A204.1 (cell line): ENCODE measurements around the gene ERFL.

ENCODE experiments used
- FAIRE-seq: peaks from 2 replicates; lab custom pipeline; 2012; peaks lifted over from hg19 to GRCh38; lab: Jason Lieb, UNC

The ERFL gene

GRCh38 chr19:41928221-41928683 lies at the start of gene ERFL:
ERFL (minus strand) TSS chr19:41928449; CDS start chr19:41912919, 15,530 bp downstream.
- no peak for FAIRE-seq

DNA sequence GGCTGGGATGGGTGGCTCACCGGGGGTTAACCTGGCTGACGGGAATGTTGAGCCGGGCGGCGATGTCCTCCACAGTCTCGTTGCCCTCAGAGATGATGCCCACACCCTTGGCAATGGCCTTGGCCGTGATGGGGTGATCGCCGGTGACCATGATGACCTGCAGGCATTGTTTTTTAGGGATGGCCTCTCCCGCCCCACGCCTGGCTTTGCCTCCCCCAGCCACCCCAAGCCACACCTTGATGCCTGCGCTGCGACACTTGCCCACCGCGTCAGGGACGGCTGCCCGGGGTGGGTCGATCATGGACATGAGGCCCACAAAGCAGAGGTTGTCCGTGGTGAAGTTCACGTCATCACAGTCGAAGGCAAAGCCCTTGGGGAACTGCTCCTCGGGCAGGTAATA lies 49.7 kb upstream of the ERFL start:
- FAIRE-seq = no peak

DNA sequence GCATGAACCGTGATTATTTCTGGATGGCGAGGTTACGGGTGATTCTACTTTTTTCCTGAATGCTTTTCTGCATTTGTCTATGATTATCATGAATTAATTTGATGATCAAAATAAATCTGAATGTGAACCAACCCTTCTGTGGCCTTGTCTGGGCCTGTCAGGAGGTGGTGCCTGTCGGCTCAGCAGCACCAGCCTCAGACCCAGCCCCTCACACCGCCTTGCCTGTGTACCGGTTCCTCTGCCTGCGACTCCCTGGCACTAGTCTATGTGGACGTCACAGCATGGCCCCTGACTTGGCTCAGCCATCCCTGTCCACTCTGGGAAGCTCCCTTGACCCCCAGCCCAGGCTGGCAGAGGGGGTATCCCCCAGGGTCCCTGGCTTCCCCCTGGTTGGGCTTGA lies 46.4 kb upstream of the ERFL start:
- no peak for FAIRE-seq

GRCh38 chr19:41971363-41971762 lies 43.1 kb upstream of the ERFL start:
- no peak for FAIRE-seq

- no peak for FAIRE-seq
Observed at GRCh38 chr19:41969772-41970458, 41.7 kb upstream of the ERFL start.

DNA sequence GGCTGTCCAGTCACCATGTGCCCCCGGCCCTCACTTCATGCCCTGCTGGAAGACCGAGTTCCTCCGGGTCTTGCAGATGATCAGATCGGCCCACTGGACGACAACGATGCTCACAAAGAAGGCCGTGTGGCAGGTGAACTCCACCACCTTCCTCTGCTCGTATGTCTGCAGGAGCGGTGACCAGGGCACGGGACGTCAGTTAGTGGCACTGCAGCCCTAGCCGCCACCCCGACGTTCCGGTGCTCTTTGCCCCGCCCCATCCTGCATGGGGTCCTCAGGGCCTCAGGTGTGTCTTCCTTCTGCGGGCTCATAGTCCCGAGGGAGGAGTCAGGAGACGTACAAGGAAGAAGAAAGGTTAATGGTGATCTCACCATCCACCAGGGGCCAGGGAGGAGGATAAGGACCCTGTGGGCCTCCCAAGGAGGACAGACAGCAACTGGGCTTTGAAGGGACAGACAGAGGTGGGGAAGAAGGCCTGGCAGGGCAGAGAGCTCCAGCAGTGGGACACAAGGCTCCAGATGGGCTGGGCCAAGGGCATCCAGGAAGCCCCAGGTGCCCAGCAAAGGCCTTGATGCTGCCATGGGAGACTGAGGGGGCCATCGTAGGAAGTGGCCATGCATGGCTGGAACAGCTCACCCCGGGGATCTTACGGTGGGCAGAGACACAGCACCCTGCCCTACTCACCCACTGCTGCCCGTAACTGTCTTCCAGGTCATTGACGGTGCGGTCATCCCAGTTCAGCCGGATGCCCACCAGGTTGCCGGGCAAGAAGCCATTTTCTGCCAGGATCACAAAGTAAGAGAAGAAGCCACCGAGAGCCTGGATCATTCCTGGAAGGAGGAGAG lies 40.7 kb upstream of the ERFL start:
- no peak for FAIRE-seq

DNA sequence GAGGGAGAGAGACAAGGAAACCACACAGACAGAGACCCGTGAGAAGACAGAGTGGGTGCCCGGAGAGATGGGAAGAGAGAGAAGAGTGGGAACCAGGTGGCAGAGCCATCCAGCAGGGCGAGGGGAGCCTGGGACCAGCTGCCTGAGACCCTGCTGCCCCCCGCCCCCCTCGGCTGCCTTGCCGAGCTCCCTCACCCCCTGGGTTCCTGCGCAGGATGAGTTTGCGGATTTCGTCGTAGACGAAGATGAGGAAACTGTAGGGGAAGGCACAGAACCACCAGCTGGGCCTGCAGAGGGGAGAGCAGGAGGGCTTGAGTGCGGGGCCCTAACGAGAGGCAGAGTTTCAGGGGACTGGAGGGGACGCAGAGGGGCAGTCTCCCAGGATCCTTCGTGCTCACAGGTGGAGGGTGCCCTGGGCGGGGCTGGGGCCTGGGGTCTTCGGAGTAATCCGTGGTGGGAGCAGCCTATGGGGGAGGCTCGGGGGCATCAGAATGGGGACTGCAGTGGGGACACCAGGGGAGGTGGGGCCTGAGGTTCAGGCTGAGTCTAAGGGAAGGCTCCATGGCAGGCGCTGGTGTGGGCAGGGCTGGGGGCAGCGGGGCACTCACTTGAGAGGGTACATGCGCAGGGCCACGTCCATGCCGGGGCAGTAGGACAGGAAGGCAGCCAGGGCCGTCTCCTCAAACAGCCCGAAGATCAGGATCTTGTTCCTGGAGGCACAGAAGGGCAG lies 39.0 kb upstream of the ERFL start:
- FAIRE-seq = no peak

DNA sequence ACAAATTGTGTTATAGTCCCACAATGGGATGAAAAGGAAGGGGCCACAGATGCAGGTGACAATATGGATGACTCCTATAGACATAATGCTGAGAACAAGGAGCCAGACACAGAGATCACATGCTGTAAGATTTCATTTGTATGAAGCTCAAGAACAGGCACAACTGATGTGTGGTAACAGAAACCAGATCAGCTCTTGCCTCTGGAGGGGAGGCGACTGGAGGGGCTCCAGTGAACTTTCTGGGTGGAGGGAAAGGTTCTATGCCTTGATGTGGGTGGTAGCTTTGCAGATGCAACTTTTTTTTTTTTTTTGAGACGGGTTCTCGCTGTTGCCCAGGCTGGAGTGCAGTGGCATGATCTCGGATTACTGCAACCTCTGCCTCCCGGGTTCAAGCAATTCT lies 36.9 kb upstream of the ERFL start:
- no peak for FAIRE-seq

GRCh38 chr19:41960973-41961372 lies 32.7 kb upstream of the ERFL start:
- no peak for FAIRE-seq

DNA sequence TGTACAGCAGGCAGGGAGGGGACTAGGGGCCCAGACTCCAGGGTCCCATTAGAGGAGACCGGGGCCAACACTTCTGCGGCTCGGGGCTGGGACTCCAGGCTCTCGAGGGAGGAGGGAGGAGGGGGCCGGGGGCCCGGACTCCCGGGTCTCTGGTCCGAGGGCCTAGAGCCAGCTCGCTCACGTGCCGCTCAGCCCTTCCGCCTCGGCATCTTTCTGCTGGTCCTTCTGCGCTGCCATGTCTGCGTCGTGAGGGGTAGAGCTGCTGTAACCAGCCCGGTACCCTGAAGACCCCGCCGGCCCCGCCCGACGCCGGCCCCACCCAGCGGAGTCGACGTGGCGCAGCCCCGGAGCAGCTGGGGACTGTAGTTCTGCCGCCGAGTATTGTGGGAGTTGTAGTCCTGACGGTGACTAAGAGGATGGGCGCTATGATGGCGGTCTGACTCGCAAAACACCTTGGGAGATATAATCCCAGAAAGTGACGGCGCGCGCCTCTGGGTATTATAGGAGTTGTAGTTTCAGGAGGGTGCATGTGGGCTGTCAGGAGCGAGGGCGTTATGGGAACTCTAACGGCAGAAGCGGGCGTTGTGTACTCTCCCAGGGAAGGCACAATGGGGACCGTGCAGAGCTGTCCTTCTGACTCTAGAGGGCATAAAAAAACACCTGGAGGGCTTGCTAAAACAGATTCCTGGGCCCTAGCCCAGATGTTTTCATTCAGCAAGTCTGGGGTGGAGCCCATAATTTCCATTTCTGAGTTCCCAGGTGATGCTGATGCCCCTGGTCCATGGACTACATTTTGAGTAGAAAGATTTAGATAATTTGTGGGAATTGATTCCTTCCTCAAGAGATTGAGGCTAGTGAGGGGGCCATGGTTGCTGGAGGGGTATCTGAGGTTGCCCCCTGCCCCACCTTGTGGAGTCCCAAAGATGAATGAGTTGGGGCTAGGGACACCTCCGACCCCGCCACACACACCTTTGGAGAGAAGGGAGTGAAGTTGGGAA lies 31.1 kb upstream of the ERFL start, which contains the start of gene RABAC1:
Gene RABAC1, minus strand, starts transcription at position 266 of the 998 bp plus-strand sequence. Its CDS starts 29 bp downstream, at position 237.
- FAIRE-seq = peak; percentile 87

- no peak for FAIRE-seq
Observed at GRCh38 chr19:41958367-41959055, 30.3 kb upstream of the ERFL start.

- peak; percentile 85 for FAIRE-seq
Observed at GRCh38 chr19:41957838-41958366, 29.7 kb upstream of the ERFL start.

DNA sequence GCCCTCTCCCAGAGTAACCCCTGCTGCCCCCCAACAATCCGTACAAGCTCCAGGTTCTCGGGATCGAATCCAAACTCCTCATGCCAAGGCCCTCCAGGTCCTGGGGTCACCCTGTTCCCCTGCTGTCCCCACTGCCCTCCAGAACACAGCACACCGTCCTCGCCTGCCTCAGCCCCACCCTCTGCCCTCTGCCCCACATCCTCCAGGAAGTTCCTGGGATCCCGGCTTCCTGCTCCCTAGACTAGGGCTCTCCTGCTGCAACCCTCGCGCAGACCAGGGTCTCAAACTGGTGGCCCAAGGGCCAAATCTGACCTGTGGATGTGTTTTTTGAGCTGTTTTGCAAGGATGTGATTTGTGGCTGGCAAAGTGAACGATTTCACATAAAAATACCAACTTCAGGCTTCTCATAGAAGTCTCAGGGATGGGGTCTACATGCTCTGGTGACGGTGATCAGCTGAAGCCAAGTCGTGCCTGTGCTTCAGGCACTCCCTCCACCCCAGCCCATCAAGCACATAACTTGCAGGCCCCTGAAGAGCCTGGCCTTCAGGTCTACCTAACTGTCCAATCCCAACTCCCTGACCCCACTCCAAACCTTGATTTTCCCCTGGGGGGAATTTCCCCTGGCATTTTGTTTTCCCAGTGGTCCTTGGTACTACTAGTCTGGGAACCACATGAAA lies 29.1 kb upstream of the ERFL start:
- FAIRE-seq = no peak

DNA sequence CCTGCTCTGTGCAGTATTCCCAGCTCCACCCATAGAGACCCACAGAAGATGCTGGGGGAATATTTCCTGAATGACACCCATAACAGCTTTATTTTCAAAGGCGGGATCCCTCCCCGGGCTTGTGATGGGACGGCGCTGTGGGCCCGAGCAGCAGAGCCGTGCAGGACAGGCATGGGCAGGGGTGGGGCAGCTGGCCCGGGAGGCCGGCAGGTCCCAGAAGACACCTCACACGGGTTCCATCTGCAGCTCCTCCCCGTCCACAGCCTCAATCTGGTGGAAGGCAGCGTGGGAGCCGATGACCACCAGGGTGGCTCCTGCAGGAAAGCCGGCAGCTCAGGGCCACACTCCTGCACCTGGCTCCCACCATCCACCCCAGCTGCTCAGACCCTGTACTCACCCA lies 28.4 kb upstream of the ERFL start:
- no peak for FAIRE-seq

DNA sequence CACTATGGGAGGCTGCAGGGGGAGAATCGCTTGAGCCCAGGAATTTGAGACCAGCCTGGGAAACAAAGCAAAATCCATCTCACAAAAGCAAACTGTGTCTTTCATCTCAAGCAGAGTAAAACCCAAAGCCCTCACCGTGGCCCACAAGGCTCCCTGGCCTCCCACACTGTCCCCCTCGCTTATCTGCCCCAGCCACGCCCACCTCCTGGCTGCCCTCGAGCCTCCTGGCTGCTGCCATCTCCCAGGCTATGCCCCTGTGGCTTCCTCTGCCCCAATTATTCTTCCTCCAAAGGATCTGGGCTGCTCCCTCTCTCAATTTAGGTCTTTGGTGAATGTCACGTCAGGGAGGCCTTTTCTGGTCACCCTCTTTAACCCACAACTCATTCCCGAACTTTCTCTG lies 27.3 kb upstream of the ERFL start:
- no peak for FAIRE-seq

GRCh38 chr19:41951686-41952172 lies 23.5 kb upstream of the ERFL start:
- FAIRE-seq = no peak

DNA sequence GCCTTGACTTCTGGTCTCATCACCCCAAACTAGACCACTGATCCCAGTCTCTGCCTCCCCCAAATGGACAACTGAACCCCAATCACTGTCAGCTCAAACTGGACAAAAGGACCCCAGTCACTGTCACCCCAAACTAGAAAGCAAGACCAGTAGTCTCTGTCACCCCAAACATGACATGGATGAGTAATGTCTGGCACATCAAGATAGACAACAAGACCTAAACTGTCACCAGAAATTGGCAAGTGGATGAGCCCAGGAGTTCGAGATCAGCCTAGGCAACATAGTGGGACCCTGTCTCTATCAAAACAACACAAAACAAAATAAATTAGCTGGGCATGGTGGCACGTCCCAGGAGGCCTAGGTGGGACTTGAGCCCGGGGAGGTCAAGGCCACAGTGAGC lies 18.8 kb upstream of the ERFL start:
- FAIRE-seq = no peak

- FAIRE-seq = no peak
Observed at GRCh38 chr19:41945135-41945766, 17.0 kb upstream of the ERFL start.

DNA sequence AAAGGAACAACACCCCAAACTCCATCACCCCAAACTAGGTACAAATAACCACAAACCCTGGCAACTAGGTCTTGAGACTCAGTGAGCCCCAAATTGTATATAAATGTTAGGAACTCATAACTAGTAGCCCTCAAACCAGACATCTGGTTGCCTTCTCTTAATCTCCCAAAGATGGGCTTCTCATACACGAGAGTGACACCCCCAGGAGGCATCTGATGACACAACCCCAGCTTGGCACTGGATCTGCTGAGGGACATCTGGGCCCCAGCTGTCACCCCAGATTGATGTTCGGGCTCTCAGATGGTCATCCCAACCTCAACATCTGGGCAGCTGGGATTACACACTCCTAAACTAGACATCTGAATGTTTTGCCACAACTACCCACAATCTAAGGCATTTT lies 16.1 kb upstream of the ERFL start:
- no peak for FAIRE-seq
